ENCODE results near the gene KCNT1. TPM values are rescaled to one million over a fixed set of nuclear protein-coding genes. Genes with fewer than 3 reads are reported as not detected.
"Not testable (repeated sequence)": the region's sequence is repeated elsewhere in the genome, so short reads cannot be mapped to it uniquely, and the experiment has no call there.

KCNT1 gene
- total RNA-seq, 3 donors from 2014 or later: not detected

- Histone ChIP-seq H3K4me1 (no peaks in the 10 kb centered on the region), H3K36me3 (no peaks in the 10 kb centered on the region), H3K4me3 (no peak overlapping the region), H3K9me3 (peaks cover 3 to 14% of the 10 kb centered on the region in 2 donors), H3K27ac (no peak overlapping the region), H3K27me3 (peaks cover 0 to 55% of the 10 kb centered on the region in 2 donors)
- TF ChIP-seq CTCF (IDR thresholded peaks at IDR 0.05) (no peak), POLR2AphosphoS5 (IDR thresholded peaks at IDR 0.05) (no peak), POLR2A (IDR thresholded peaks at IDR 0.05) (no peak)
- intact Hi-C loops (cut with DNase I; ENCODE audit: low total_unique reads): no loop called here
- DNase-seq (ENCODE audit: low spot score in 2 of 2): peak in 1 of 2 donors; percentile 46
Measured at GRCh38 chr9:135664801-135665794, 36.9 kb upstream of the KCNT1 start.

GRCh38 chr9:135665795-135666189, 36.2 kb upstream of the KCNT1 start:
- DNase-seq (ENCODE audit: low spot score in 2 of 2): no peak

GRCh38 chr9:135666534-135667462, 35.2 kb upstream of the KCNT1 start:
- H3K9me3 ChIP-seq: peaks cover 3 to 14% of the 10 kb centered on the region in 2 donors
- peak in 1 of 2 donors; percentile 24 for DNase-seq (ENCODE audit: low spot score in 2 of 2)
- H3K4me3 ChIP-seq: no peak overlapping the region
- intact Hi-C loops (cut with DNase I; ENCODE audit: low total_unique reads): no loop called here
- H3K4me1 ChIP-seq: no peaks in the 10 kb centered on the region
- TF ChIP-seq POLR2A (IDR thresholded peaks at IDR 0.05) (no peak), CTCF (IDR thresholded peaks at IDR 0.05) (no peak), POLR2AphosphoS5 (IDR thresholded peaks at IDR 0.05) (no peak)
- no peak overlapping the region for H3K27ac ChIP-seq
- H3K36me3 ChIP-seq: no peaks in the 10 kb centered on the region
- peaks cover 0 to 71% of the 10 kb centered on the region in 2 donors for H3K27me3 ChIP-seq

More at GRCh38 chr9:135665795-135666189, 36.2 kb upstream of the KCNT1 start:
- intact Hi-C loops (cut with DNase I; ENCODE audit: low total_unique reads): no loop called here
- no peaks in the 10 kb centered on the region for H3K4me1 ChIP-seq
- no peak overlapping the region for H3K4me3 ChIP-seq
- H3K36me3 ChIP-seq: no peaks in the 10 kb centered on the region
- H3K9me3 ChIP-seq: peaks cover 3 to 14% of the 10 kb centered on the region in 2 donors
- TF ChIP-seq POLR2AphosphoS5 (IDR thresholded peaks at IDR 0.05): no peak
- no peak for TF ChIP-seq CTCF (IDR thresholded peaks at IDR 0.05)
- TF ChIP-seq POLR2A (IDR thresholded peaks at IDR 0.05): no peak
- no peak overlapping the region for H3K27ac ChIP-seq
- peaks cover 0 to 61% of the 10 kb centered on the region in 2 donors for H3K27me3 ChIP-seq

GRCh38 chr9:135667463-135668001, 34.5 kb upstream of the KCNT1 start:
- DNase-seq (ENCODE audit: low spot score in 2 of 2): peak in 1 of 2 donors; percentile 45
- H3K27me3 ChIP-seq: peaks cover 0 to 71% of the 10 kb centered on the region in 2 donors
- TF ChIP-seq POLR2AphosphoS5 (IDR thresholded peaks at IDR 0.05): no peak
- TF ChIP-seq CTCF (IDR thresholded peaks at IDR 0.05): no peak
- TF ChIP-seq POLR2A (IDR thresholded peaks at IDR 0.05): no peak
- H3K36me3 ChIP-seq: no peaks in the 10 kb centered on the region
- H3K4me1 ChIP-seq: no peaks in the 10 kb centered on the region
- peaks cover 3 to 14% of the 10 kb centered on the region in 2 donors for H3K9me3 ChIP-seq
- H3K4me3 ChIP-seq: no peak overlapping the region
- intact Hi-C loops (cut with DNase I; ENCODE audit: low total_unique reads): no loop called here
- H3K27ac ChIP-seq: no peak overlapping the region

GRCh38 chr9:135669018-135669417, 33.0 kb upstream of the KCNT1 start:
- H3K36me3 ChIP-seq; H3K4me1 ChIP-seq; H3K4me3 ChIP-seq; intact Hi-C loops (cut with DNase I; ENCODE audit: low total_unique reads); DNase-seq (ENCODE audit: low spot score in 2 of 2); H3K27ac ChIP-seq: not testable (repeated sequence)
- H3K27me3 ChIP-seq: peaks cover 0 to 59% of the 10 kb centered on the region in 2 donors
- peaks cover 3 to 14% of the 10 kb centered on the region in 2 donors for H3K9me3 ChIP-seq

Data from breast epithelium (tissue), 4 donors.